OCI-LY7 (cell line): ENCODE measurements around the gene COL4A4. TPM values are rescaled to one million over a fixed set of nuclear protein-coding genes. Genes with fewer than 3 reads are reported as not detected.
A peak's percentile ranks its signal among the peaks of the same experiment; 100 is the strongest.

Source experiments
- BruUV-seq: library from RNA; stranded (reverse); fragments of 400-500 nt; replicated peaks from 2 replicates; lab custom pipeline; 2021; lab: Mats Ljungman, UMichigan
- CTCF ChIA-PET: fragments of 300-600 bp; sonication (Branson Sonifier 250); formaldehyde crosslinking; loops from one replicate; lab custom pipeline; 2022; ENCODE audit warnings: antibody characterized with exemption; ENCODE audit not compliant: unreplicated experiment; lab: Charles Lee
- POLR2A ChIA-PET: fragments of 300-600 bp; sonication (Branson Sonifier 250); formaldehyde crosslinking; loops from one replicate; lab custom pipeline; 2022; ENCODE audit warnings: antibody characterized with exemption; lab: Charles Lee
- DNase-seq: peaks from one replicate; pipeline ENCODE4 v3.0.0-alpha.2; 2015; ENCODE audit warnings: low spot score
- H2AFZ ChIP-seq: fragments of 200-600 bp; sonication (generic), shearing (Covaris generic); 2 replicates; pipeline ENCODE4 v1.6.1; 2014; ENCODE audit warnings: mild to moderate bottlenecking, antibody characterized with exemption, low read length, moderate library complexity
- H3K27ac ChIP-seq: fragments of 200-600 bp; sonication (generic); 2 replicates; pipeline ENCODE4 v1.5.1; 2014; ENCODE audit warnings: mixed run types, low read depth, mild to moderate bottlenecking, moderate library complexity, low read length, inconsistent platforms; ENCODE audit not compliant: poor library complexity, severe bottlenecking
- H3K36me3 ChIP-seq: fragments of 200-600 bp; sonication (generic); 2 replicates; pipeline ENCODE4 v1.6.1; 2014; ENCODE audit warnings: mild to moderate bottlenecking, antibody characterized with exemption, low read length, moderate library complexity, mixed read lengths; ENCODE audit not compliant: insufficient read depth
- H3K4me1 ChIP-seq: fragments of 200-600 bp; sonication (generic); 2 replicates; pipeline ENCODE4 v1.5.1; 2014; ENCODE audit warnings: mild to moderate bottlenecking, low read length; ENCODE audit not compliant: insufficient read depth, poor library complexity, severe bottlenecking
- H3K4me2 ChIP-seq: fragments of 200-600 bp; sonication (generic); 2 replicates; pipeline ENCODE4 v1.6.1; 2014; ENCODE audit warnings: mild to moderate bottlenecking, low read length
- H3K4me3 ChIP-seq: fragments of 200-600 bp; sonication (generic); 2 replicates; pipeline ENCODE4 v1.5.1; 2014; ENCODE audit warnings: mild to moderate bottlenecking, low read depth, low read length; ENCODE audit not compliant: poor library complexity, severe bottlenecking
- H3K79me2 ChIP-seq: fragments of 200-600 bp; sonication (generic); 2 replicates; pipeline ENCODE4 v1.6.1; 2016; ENCODE audit warnings: low read depth, mild to moderate bottlenecking, low read length, moderate library complexity, mixed read lengths; ENCODE audit not compliant: insufficient read depth
- H3K9me2 ChIP-seq: fragments of 200-600 bp; sonication (generic); 2 replicates; pipeline ENCODE4 v1.6.1; 2016; ENCODE audit warnings: mild to moderate bottlenecking, low read length, mixed read lengths; ENCODE audit not compliant: insufficient read depth
- H3K9me3 ChIP-seq: fragments of 200-600 bp; sonication (generic); 2 replicates; pipeline ENCODE4 v1.6.1; 2014; ENCODE audit warnings: mild to moderate bottlenecking, mixed run types, low read length, mixed read lengths
- H4K20me1 ChIP-seq: fragments of 200-600 bp; sonication (generic); 2 replicates; pipeline ENCODE4 v1.6.1; 2014; ENCODE audit warnings: mild to moderate bottlenecking, antibody characterized with exemption, low read length, moderate library complexity, mixed read lengths; ENCODE audit not compliant: insufficient read depth
- EZH2phosphoT487 ChIP-seq: fragments of 200-600 bp; sonication (generic); IDR thresholded peaks from 2 replicates; pipeline ENCODE4 v1.6.1; 2018; ENCODE audit warnings: low read depth, borderline replicate concordance, mild to moderate bottlenecking, mixed run types, antibody characterized with exemption, low read length, moderate library complexity, mixed read lengths
- intact Hi-C: fragments of 100-400 bp; cut with micrococcal nuclease; formaldehyde crosslinking; loops from one replicate; pipeline ENCODE4 v1.10.0; 2022; ENCODE audit not compliant: unreplicated experiment
- total RNA-seq, 2 experiments: library from RNA; depleted of rRNA in 1 of 2; stranded (reverse); fragments of >200 nt in 1 of 2; shearing (Covaris generic) in 1 of 2; gene quantifications; 2 replicates each; pipeline ENCODE4 v1.2.3, GENCODE V29; 2014 to 2022
- TF ChIP-seq, protein P1 (sequence below): fragments of 200-600 bp; sonication (generic); conservative IDR thresholded peaks from 2 replicates; pipeline ENCODE4 v1.5.1; 2014; ENCODE audit warnings: mild to moderate bottlenecking, antibody characterized with exemption, low read length, moderate library complexity, mixed read lengths

Gene COL4A4
- total RNA-seq, 2 experiments from 2014 or later = 0.16 to 7.0 TPM

DNA sequence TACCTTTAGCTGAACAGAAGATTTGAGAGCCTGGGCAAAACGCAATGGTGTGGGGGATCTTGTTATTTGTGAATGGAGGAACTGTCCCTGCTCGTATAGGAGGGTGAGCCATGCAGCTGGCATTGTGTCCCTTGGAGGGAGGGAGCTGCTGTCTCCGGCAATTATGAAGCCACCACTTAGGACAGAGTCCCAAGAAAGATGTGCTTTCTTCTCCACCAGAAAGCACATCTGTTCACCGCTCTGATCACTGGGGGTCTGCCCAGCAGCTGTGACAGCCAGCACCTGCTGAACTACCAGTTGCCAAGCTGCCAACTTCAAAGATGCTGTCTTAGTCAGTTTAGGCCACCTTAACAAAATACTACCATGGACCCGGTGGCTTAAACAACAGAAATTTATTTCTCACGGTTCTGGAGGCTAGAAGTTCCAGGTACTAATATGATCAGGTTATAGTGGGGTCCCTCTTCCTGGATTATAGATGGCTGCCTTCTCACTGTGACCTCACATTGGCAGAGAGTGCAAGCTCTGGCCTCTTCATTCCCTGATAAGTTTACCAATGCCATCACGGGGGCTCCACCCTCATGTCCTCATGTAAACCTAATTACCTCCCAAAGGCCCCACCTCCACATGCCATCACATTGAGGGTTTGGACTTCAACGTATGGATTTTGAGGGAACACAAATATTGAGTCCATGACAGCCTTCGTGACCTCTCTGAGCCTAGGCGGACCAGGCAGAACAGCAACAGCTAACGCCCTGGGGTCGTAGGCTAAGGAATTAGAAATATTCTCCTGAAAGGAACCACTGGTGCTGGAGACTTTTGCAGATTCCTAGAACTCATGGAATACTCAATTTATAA is 179.9 kb downstream of the COL4A4 start:
- H3K27ac ChIP-seq = peak overlapping the region; percentile 89
- no peak for TF ChIP-seq EZH2phosphoT487
- TF ChIP-seq, protein P1, sequence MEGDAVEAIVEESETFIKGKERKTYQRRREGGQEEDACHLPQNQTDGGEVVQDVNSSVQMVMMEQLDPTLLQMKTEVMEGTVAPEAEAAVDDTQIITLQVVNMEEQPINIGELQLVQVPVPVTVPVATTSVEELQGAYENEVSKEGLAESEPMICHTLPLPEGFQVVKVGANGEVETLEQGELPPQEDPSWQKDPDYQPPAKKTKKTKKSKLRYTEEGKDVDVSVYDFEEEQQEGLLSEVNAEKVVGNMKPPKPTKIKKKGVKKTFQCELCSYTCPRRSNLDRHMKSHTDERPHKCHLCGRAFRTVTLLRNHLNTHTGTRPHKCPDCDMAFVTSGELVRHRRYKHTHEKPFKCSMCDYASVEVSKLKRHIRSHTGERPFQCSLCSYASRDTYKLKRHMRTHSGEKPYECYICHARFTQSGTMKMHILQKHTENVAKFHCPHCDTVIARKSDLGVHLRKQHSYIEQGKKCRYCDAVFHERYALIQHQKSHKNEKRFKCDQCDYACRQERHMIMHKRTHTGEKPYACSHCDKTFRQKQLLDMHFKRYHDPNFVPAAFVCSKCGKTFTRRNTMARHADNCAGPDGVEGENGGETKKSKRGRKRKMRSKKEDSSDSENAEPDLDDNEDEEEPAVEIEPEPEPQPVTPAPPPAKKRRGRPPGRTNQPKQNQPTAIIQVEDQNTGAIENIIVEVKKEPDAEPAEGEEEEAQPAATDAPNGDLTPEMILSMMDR = no peak
- no peaks in the 10 kb centered on the region for H3K9me3 ChIP-seq
- POLR2A ChIA-PET = interaction anchor here (0.6 to 5.3 kb wide), 11 partner anchors 10 to 334 kb away, joined by 3 to 56 read pairs (median 7); partner anchors contain the start of genes IRS1 and RHBDD1
- intact Hi-C loops = loop anchor here (1.0 kb wide), 1 partner anchor 78 kb away; no protein-coding TSS in a partner anchor
- peaks cover 3% of the 10 kb centered on the region for H3K36me3 ChIP-seq
- no peak overlapping the region for H2AFZ ChIP-seq
- BruUV-seq = TSS peak; percentile 95
- peaks cover 9% of the 10 kb centered on the region; the same call in 1 of the 2 replicates for H3K79me2 ChIP-seq
- H3K4me3 ChIP-seq = peak overlapping the region; percentile 33
- H3K4me1 ChIP-seq = peaks cover 61% of the 10 kb centered on the region
- peak overlapping the region; percentile 66 for H3K4me2 ChIP-seq
- DNase-seq = peak; percentile 84
- CTCF ChIA-PET = interaction anchor here (0.6 kb wide), 1 partner anchor 1183 kb away, joined by 3 read pairs; no protein-coding TSS in a partner anchor
- H4K20me1 ChIP-seq = no peaks in the 10 kb centered on the region
- H3K9me2 ChIP-seq = no peaks in the 10 kb centered on the region

DNA sequence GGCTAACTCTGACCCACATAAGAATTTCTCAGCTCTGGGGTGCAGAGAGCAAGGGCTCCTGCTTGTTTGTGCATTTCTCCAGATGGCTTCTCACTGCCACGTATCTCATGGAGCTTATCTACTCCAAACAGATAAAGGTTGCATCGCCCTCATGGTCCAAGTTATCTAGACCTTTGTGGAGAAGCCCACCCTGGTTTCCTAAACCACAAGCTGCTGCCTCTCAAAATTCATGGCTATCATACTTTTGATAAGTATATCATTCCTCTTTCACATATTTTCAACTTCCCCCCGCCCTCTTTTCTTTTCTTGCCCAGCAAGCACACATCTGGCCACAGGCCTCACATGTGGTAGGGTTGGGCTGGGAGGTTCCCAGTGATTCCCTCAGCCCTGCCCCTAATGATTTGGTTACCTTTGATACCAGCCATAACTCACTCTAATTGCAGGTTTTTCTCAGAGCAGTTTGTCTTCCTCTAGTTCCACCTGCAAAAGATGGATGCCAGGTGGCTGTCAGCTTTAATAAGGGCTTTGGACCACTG is 182.1 kb downstream of the COL4A4 start:
- CTCF ChIA-PET = no interaction called here
- intact Hi-C loops = loop anchor here (1.0 kb wide), 1 partner anchor 11 kb away; no protein-coding TSS in a partner anchor
- peak; percentile 82 for DNase-seq
- Histone ChIP-seq H3K4me3 (peak overlapping the region; percentile 29), H3K36me3 (peaks cover 8% of the 10 kb centered on the region), H4K20me1 (no peaks in the 10 kb centered on the region), H3K4me1 (peaks cover 79% of the 10 kb centered on the region), H3K27ac (peak overlapping the region; percentile 89), H3K79me2 (peaks cover 9% of the 10 kb centered on the region; the same call in 1 of the 2 replicates), H3K9me3 (no peaks in the 10 kb centered on the region), H3K9me2 (no peaks in the 10 kb centered on the region), H2AFZ (peak overlapping the region; percentile 44; the same call in 1 of the 2 replicates), H3K4me2 (peak overlapping the region; percentile 66)
- BruUV-seq = no TSS peak
- POLR2A ChIA-PET = interaction anchor here (0.6 to 5.3 kb wide), 31 partner anchors 8 to 210 kb away, joined by 3 to 56 read pairs (median 4); partner anchors contain the start of genes IRS1 and RHBDD1
- TF ChIP-seq, protein P1 = no peak
- no peak for TF ChIP-seq EZH2phosphoT487
